Stimulated activated naive CD8-positive, alpha-beta T cell treated with anti-CD3 and anti-CD28 coated beads, Interleukin-15, Interleukin-2, amounts not matched to agents 100 ng/mL and 50 ng/mL, for 24 hours (primary cell): ENCODE measurements around the gene SPOPL.
A peak's percentile ranks its signal among the peaks of the same experiment; 100 is the strongest.

ENCODE experiments used
- H3K27ac Mint-ChIP-seq: one replicate; pipeline ENCODE4 v1.8.0; 2021; ENCODE audit warnings: mild to moderate bottlenecking, mixed read lengths
- H3K27me3 Mint-ChIP-seq: one replicate; pipeline ENCODE4 v1.8.0; 2021; ENCODE audit warnings: mixed read lengths
- H3K36me3 Mint-ChIP-seq: one replicate; pipeline ENCODE4 v1.8.0; 2021; ENCODE audit warnings: low read depth, mixed read lengths
- H3K4me1 Mint-ChIP-seq: one replicate; pipeline ENCODE4 v1.8.0; 2021; ENCODE audit warnings: low read depth, mixed read lengths
- H3K4me3 Mint-ChIP-seq: one replicate; pipeline ENCODE4 v1.8.0; 2021; ENCODE audit warnings: mild to moderate bottlenecking, mixed read lengths
- H3K9me3 Mint-ChIP-seq: one replicate; pipeline ENCODE4 v1.8.0; 2021; ENCODE audit warnings: mixed read lengths

Gene SPOPL

DNA sequence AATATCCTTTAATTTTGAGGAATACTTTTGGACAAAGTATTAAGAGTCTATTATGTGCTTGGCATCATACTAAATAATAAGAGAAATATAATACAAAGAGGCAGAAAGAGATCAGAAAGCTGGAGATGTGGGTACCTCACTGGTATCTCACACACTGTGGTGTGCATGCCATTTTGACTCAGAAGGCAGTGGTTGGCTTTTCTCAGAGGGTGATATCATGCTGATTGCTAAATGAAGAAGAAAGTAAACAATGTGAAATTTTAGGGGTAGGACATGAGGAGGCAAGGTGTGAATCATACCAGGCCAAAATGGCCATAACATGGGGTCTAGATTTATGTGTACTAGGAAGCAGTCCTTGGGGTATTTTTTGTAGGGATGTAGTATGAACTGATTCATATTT lies 16.6 kb upstream of the SPOPL start:
- Mint-ChIP-seq H3K4me1 (no peaks in the 10 kb centered on the region), H3K4me3 (no peak overlapping the region), H3K27me3 (peaks cover 4% of the 10 kb centered on the region), H3K27ac (no peak overlapping the region), H3K9me3 (peaks cover 4% of the 10 kb centered on the region), H3K36me3 (no peaks in the 10 kb centered on the region)

GRCh38 chr2:138486363-138487198 lies 15.0 kb upstream of the SPOPL start:
- H3K4me3 Mint-ChIP-seq: no peak overlapping the region
- H3K27ac Mint-ChIP-seq: no peak overlapping the region
- H3K27me3 Mint-ChIP-seq: peaks cover 4% of the 10 kb centered on the region
- no peaks in the 10 kb centered on the region for H3K4me1 Mint-ChIP-seq
- H3K36me3 Mint-ChIP-seq: no peaks in the 10 kb centered on the region
- peaks cover 4% of the 10 kb centered on the region for H3K9me3 Mint-ChIP-seq

DNA sequence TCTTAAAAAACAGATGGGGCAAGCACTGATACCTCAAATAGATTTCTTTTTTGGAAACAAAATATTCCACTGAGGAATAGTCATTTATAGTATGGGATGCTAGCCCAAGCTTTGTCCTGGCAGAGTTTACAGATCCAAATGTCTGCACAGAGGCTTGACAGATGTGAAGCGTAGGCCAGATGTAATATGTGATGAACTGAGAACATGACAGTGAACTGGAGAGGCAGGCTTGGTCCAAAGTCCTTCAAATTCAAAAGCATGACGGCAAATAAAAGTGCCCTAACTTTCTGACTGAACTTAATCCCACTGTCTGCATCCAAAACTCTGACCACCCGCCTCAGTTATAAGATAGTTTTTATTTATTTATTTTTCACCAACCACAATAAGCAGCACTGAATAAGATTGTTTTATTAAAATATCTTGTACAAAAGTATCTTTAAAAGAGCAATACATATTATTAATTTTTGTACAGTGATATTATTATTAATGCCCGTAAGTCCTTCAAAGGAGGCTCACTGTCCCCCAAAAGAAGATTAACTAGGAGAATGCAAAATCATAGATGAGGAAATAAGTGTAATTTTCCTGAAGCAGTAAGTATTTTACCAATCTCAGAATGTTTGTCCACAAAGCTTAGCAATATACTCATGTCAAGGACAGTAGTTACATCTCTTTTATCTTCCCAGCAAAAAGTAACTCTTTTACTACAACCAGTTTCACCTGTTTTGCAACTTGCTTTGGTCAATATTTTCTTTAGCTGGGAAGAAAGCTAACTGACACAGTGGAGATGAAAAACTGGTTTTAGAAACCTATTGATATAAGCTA lies 10.7 kb upstream of the SPOPL start:
- H3K4me3 Mint-ChIP-seq: no peak overlapping the region
- H3K9me3 Mint-ChIP-seq: no peaks in the 10 kb centered on the region
- no peak overlapping the region for H3K27ac Mint-ChIP-seq

GRCh38 chr2:138491495-138491862 lies 10.1 kb upstream of the SPOPL start:
- Mint-ChIP-seq H3K4me1 (peaks cover 23% of the 10 kb centered on the region), H3K36me3 (peaks cover 7% of the 10 kb centered on the region), H3K9me3 (no peaks in the 10 kb centered on the region), H3K4me3 (no peak overlapping the region), H3K27ac (no peak overlapping the region), H3K27me3 (no peaks in the 10 kb centered on the region)

More for the DNA sequence above, 10.7 kb upstream of the SPOPL start:
- Mint-ChIP-seq H3K36me3 (peaks cover under 1% of the 10 kb centered on the region), H3K27me3 (no peaks in the 10 kb centered on the region), H3K4me1 (peaks cover 23% of the 10 kb centered on the region)

- Mint-ChIP-seq H3K36me3 (peaks cover 14% of the 10 kb centered on the region), H3K4me3 (no peak overlapping the region), H3K4me1 (peaks cover 23% of the 10 kb centered on the region), H3K9me3 (no peaks in the 10 kb centered on the region), H3K27ac (no peak overlapping the region), H3K27me3 (no peaks in the 10 kb centered on the region)
Measured at GRCh38 chr2:138492160-138492559, 9.4 kb upstream of the SPOPL start.

DNA sequence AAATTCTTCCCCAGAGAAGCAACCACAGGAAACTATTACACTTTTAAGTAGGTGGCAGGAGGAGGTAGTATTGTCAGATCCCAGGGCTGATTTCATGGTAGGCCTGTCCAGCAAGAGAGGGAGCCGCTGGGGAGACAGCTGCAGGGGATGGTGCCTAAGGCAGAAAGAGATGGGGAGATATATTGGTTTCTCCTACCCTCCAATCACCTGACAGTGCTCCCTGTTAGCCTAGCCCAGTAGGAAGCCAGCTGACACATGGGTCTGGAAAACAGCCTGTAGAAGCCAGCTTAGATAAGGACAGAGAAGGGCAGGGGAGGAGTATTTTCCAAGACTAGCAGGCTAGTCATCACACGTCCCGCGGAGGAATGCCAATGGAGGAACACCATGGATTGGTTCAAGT lies 8.2 kb upstream of the SPOPL start:
- Mint-ChIP-seq H3K9me3 (no peaks in the 10 kb centered on the region), H3K4me1 (peaks cover 23% of the 10 kb centered on the region), H3K27ac (no peak overlapping the region), H3K27me3 (no peaks in the 10 kb centered on the region), H3K36me3 (peaks cover 15% of the 10 kb centered on the region), H3K4me3 (no peak overlapping the region)

DNA sequence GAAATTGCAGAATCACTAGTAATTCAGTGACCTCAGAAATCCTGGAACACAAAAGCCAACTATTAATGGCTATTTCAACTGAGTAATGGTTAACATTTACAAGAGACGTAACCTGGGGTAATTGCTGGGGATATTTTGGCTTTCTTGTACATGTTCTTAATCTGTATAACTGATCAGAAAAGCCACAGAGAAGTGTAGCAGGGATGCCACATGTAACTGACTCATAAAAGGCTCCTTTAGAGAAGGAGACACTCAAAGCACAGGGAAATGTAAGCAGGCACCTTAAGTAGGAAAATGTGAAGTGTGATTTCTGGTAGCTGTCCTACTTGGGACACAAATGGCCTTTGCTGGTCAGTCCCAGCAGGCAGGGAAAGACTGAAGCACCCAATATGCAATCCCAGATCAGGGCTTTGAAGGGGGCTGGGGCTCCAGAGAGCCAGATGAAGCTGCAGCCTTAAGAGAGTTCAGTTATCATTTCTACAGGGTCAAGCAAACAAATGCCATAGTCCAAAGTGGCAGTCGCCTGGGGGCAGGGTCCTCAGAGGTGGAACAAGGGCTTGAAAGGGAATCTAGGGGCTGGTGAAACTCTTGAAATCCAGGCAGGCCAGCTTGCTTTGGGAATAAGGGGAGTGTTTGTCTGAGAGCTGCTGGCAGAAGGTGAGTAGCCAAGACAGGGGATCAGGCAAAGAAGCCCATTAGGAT lies 7.2 kb upstream of the SPOPL start:
- Mint-ChIP-seq H3K36me3 (peaks cover 15% of the 10 kb centered on the region), H3K27me3 (no peaks in the 10 kb centered on the region), H3K9me3 (no peaks in the 10 kb centered on the region), H3K4me1 (peaks cover 23% of the 10 kb centered on the region), H3K4me3 (no peak overlapping the region), H3K27ac (no peak overlapping the region)

- Mint-ChIP-seq H3K36me3 (peaks cover 15% of the 10 kb centered on the region), H3K4me3 (no peak overlapping the region)
Measured at GRCh38 chr2:138495384-138495783, 6.2 kb upstream of the SPOPL start.

DNA sequence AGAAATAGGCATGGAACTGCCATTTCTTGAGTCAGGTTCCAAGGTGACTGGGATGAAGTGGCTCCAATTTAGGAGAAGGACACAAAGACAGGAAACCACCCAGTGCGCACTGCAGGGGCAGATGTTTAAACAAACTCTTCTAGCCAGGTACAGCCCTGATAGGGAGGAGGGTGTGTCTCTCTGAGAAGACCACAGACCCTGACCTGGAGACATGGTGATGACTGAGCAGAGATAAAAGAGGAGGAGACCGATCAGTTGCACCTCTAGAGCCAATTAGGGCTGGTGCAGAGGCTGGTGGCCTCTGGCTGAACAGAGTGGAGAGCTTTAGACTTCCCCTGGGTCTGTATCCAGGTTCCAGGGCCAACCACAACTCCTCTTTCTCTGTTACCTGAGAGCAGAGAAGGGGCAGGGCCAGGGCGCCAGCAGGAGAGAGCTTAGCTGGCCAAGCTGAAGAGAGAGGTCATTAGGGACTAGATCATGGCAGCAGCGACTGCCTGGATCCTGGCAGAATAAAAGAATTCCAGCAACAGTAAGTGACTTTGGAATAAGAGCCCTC lies 5.4 kb upstream of the SPOPL start:
- Mint-ChIP-seq H3K4me1 (peaks cover 39% of the 10 kb centered on the region), H3K4me3 (no peak overlapping the region), H3K36me3 (peaks cover 15% of the 10 kb centered on the region), H3K27me3 (no peaks in the 10 kb centered on the region), H3K27ac (no peak overlapping the region), H3K9me3 (no peaks in the 10 kb centered on the region)

More at GRCh38 chr2:138495384-138495783, 6.2 kb upstream of the SPOPL start:
- H3K27me3 Mint-ChIP-seq: no peaks in the 10 kb centered on the region
- H3K9me3 Mint-ChIP-seq: no peaks in the 10 kb centered on the region
- peaks cover 31% of the 10 kb centered on the region for H3K4me1 Mint-ChIP-seq
- H3K27ac Mint-ChIP-seq: no peak overlapping the region

GRCh38 chr2:138497294-138497693 lies 4.3 kb upstream of the SPOPL start:
- H3K4me1 Mint-ChIP-seq: peaks cover 40% of the 10 kb centered on the region
- H3K36me3 Mint-ChIP-seq: peaks cover 15% of the 10 kb centered on the region
- no peaks in the 10 kb centered on the region for H3K9me3 Mint-ChIP-seq
- H3K4me3 Mint-ChIP-seq: no peak overlapping the region
- no peak overlapping the region for H3K27ac Mint-ChIP-seq
- H3K27me3 Mint-ChIP-seq: no peaks in the 10 kb centered on the region

GRCh38 chr2:138499684-138500083 lies 1.9 kb upstream of the SPOPL start:
- Mint-ChIP-seq H3K36me3 (peaks cover 15% of the 10 kb centered on the region), H3K4me1 (peaks cover 47% of the 10 kb centered on the region), H3K27ac (no peak overlapping the region), H3K27me3 (no peaks in the 10 kb centered on the region), H3K9me3 (no peaks in the 10 kb centered on the region), H3K4me3 (peak overlapping the region; percentile 95)

DNA sequence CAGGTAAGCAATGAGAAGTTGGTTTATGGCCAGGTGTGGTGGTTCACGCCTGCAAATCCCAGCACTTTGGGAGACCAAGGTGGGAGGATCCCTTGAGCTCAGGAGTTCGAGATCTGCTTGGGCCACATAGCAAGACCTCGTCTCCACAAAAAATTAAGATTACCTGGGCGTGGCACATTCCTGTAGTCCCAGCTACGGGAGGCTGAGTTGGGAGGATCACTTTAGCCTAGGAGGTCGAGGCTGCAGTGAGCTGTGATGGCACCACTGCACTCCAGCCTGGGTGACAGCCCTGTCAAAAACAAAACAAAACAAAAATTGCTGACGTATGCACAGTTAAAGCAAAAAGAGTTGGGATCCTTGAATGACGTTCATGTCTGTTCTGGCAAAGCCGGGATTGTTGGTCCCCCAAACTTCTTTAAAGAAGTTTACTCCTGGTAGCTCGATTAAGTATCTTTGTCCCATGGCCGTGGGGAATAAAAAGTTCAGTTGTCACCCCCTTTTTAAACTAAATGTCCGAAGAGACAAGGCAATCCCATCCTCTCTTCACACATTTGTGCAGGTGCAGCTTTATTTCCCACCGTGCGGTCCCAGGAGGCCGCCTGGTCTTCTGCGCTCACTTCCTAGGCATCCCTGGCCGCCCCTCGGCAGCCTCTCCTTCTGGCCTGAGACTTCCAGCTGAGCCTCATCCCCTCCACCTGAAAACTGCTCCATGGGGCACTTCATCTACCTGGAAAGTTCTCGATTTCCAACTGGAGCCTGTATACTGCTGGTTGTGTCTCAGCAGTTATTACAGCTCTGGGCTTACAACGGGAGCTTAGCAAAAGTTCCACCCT lies 762 bp upstream of the SPOPL start:
- peaks cover 44% of the 10 kb centered on the region for H3K4me1 Mint-ChIP-seq

GRCh38 chr2:138502255-138503086 lies 901 bp downstream of the SPOPL start:
- no peaks in the 10 kb centered on the region for H3K27me3 Mint-ChIP-seq
- no peaks in the 10 kb centered on the region for H3K9me3 Mint-ChIP-seq
- H3K27ac Mint-ChIP-seq: peak overlapping the region; percentile 95
- peaks cover 58% of the 10 kb centered on the region for H3K4me1 Mint-ChIP-seq
- peaks cover 3% of the 10 kb centered on the region for H3K36me3 Mint-ChIP-seq
- H3K4me3 Mint-ChIP-seq: peak overlapping the region; percentile 95

More for the DNA sequence above, 762 bp upstream of the SPOPL start:
- H3K27me3 Mint-ChIP-seq: no peaks in the 10 kb centered on the region
- peak overlapping the region; percentile 90 for H3K27ac Mint-ChIP-seq
- peaks cover 15% of the 10 kb centered on the region for H3K36me3 Mint-ChIP-seq
- peak overlapping the region; percentile 95 for H3K4me3 Mint-ChIP-seq
- H3K9me3 Mint-ChIP-seq: no peaks in the 10 kb centered on the region
